ENCODE measurements around the gene PAPPA2.

Gene PAPPA2

DNA sequence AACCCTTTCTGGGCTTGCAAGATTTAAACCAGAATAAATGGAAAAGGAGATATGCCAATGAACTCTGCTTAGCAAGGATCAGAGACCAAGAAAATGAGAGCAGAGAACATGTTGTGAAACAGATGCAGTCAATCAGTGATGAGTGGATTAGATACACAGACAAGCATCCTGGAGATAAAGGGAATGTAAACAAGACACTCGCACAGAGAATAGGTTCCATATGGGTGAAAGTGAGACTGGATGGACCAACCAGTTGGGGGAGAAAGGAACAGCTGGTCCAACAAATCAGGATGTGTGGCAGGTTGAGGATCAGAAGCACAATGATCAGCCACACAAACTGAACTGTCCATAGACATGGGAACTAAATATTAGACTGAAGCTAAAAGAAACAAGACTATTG, 363.3 kb downstream of the PAPPA2 start:
- no peak for DNase-seq

- DNase-seq, result no peak
Observed at GRCh38 chr1:176829261-176829660, 366.3 kb downstream of the PAPPA2 start.

- DNase-seq, result no peak
Observed at GRCh38 chr1:176831150-176831549, 368.2 kb downstream of the PAPPA2 start.

- DNase-seq, result no peak
Observed at GRCh38 chr1:176837708-176838107, 374.7 kb downstream of the PAPPA2 start.

GRCh38 chr1:176838276-176838995, 375.5 kb downstream of the PAPPA2 start:
- DNase-seq, result no peak

DNA sequence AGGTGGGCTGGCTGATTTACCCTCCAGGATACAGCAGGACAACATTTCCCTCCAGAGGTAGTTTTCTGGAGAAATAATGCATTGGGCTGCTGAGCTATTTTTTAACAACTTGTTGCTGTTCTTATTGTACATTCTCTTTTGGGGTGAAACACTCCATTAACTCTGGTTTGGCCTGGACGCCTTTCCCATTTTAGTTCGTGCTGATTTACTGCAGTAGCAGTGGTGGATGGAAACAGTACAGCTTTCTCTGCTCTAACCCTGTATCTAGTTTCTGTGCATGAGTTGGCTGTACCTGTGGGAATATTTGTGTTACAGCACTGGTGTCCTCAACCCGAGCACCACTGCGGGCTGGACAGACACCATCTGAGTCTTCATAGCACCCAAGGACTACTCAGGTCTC, 376.2 kb downstream of the PAPPA2 start:
- DNase-seq, result no peak

GRCh38 chr1:176841238-176841637, 378.3 kb downstream of the PAPPA2 start:
- DNase-seq, result no peak

DNA sequence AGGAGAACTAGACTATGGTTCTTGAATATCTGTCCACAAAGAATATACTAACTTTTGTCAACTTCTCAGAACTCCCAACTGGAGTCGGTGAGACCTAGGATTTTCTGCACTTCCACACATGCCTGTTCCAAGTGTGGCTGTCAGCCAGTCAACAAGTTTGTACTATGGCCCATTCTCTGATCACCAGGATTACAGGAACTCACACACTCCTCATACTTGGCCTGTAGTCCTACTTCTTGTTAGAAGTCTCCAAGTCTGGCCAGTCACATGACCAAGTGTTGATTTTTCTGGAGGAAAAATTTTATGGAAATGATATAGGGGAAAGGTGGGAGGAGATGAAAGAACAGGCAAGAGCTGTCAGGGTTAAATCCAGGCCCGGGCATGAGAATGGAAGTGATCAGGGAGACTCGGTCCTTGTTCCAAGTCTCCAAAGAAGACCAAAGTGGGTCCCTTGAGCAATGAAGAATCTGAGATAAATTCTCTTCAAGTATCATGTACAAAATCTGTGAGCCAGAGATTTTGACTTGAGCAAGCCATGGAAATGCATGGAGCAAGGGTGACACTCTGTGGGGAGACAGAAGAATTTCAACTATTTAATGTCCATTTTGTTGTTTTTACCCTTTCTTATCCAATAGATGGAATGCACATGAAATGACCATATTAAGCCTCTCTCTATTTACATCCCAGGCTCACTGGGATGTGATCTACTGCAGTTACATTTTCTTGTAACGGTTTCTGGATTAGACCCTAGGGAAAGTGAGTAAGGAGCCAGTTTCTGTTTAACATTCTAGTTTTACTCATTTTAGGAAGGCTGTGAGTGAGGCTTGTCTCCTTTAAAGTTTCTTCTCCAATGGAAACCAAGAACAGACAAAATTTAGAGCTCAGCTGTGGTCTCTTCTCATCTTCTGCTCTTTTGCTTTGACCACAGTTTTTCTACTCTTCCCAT, 380.6 kb downstream of the PAPPA2 start:
- no peak for DNase-seq

GRCh38 chr1:176847052-176847451, 384.1 kb downstream of the PAPPA2 start:
- no peak for DNase-seq

DNA sequence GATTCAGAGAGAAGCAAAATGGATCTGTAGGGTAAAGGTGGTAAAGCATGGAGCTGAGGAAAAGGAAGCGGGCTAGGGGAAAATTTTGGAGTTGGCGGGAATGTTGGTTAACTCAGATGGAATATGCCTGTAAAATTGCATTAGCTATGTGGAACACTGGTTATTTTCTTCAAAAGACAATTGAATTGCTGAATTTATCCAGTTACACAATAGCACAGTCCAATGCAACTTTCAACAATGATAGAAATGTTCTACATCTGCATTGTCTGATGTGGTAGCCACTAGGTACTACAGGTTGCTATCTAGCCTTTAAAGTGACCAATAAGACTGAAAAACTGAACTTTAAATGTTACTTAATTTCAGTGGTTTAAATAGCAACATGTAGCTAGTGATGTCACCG, 386.3 kb downstream of the PAPPA2 start:
- DNase-seq, result no peak

- DNase-seq, result no peak
Observed at GRCh38 chr1:176850871-176851270, 387.9 kb downstream of the PAPPA2 start.

DNA sequence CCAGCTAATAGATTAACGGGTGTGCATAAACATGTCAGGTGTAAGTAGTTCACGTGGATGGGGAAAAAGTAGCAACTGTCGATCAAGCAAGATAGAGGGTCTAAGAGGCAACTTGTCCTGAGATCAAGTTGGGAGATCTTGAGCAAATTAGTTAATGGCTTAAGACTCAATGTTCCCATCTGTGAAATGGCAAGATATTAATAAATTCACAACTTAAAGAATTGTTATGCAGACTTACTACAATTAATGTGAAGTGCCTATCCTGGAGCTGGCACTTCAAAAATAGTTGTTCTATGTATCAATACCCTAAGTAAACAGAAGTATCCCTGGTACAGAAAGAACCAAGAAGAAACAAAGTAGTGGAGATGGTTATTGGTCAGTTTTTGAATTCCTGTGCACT, 389.1 kb downstream of the PAPPA2 start:
- DNase-seq, result no peak

- DNase-seq, result no peak
Observed at GRCh38 chr1:176853503-176853902, 390.5 kb downstream of the PAPPA2 start.

DNA sequence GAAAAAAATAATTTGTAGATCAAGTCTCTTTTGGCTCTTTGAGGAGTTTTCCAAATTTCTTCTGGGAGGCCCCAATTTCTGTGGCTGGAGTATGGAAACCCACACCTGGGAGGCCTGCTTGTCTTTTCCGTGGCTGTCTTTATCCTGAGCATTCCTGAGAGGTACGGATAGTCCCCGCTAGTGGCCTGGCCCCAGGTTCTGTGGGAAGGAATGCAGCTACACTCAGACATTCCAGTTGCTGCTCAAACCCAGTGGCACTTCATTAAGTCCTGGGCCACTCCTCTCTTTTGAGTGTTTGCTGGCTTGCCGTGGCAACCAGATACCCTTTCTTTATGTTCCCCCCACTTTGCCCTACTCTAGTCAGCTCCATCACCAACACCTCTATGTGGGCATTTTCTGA, 391.1 kb downstream of the PAPPA2 start:
- DNase-seq, result no peak

GRCh38 chr1:176854758-176855745, 392.1 kb downstream of the PAPPA2 start:
- no peak for DNase-seq

DNA sequence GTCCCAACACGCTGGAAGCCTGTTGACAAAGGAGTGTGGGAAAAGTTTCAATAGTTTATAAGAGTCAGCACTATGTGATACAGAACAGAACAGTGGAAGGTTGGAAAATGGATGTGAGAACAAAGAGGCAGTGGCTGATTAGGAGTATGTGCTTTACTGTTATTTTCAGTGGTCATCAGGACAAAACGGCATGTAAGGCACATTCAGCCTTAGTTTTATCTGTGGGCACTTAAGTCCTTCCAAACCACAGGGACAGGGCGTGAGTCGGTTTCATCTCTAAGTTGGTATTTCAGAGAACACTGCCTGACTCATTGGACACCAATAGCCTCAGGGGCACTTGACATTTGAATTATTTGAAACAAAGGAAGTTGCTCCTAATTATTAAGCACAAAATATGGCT, 394.7 kb downstream of the PAPPA2 start:
- DNase-seq, result no peak

DNA sequence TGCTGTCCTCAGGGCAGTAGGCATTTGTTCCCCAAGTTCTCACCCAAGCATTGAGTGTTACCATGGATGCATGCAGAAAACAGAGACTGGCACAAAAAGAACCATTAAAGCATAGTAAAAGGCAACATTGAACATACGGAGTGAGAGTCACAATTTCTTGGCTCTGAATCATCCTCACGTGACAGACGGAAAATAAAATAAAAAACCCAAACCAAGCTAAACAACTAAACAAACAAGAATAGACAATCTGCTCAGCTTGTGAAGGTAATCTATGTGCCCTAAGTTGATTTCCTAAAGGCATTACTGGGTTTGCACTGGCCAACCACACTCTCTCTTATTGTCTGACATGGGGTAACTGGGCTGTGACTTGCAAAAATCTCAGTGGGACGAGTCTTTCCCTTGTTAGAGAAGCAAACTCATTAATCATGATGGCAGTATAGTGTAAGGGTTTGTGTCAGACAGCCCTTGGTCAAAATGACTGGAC, 395.5 kb downstream of the PAPPA2 start:
- DNase-seq, result no peak

GRCh38 chr1:176863613-176864012, 400.6 kb downstream of the PAPPA2 start:
- no peak for DNase-seq

DNA sequence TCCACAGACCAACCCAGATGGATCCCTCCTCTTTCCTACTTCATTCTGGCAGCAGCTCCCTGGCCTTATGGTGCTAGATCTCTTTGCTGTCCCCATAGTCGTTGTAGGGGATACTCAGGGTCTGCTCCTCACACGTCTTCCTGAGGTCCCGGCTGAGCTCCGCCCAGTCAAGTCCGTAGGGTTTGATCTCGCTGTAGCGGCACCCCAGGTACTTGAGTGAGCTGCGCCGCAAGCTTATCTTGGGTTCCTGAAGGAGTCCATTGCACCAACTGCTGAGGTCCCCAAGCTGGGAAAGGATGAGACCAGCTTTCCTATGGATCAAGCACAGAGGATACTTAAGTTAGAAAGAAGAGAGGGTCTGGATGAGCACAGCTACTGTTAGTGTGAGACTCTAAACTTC, 401.2 kb downstream of the PAPPA2 start:
- no peak for DNase-seq

- no peak for DNase-seq
Observed at GRCh38 chr1:176866011-176866714, 403.2 kb downstream of the PAPPA2 start.

DNA sequence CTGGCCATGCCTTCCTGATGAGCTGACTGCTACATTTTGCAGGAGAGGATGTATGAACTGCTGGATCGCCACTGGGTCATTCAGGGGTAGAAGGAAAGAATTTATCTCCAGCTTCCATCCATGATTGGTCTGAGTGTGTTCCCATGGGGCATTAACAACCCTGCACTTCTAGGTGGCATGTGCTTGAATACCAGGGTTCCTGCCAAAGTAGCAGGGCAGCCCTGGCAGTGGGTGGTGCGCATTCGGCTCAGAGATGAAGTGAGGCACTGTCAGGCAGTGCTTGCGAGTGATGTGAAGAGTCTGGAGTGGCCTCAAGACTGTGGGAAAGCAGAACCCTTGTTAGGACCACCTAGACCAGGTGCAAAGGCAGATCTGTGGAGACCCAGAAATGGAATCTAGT, 406.6 kb downstream of the PAPPA2 start:
- no peak for DNase-seq

- no peak for DNase-seq
Observed at GRCh38 chr1:176876966-176877515, 414.1 kb downstream of the PAPPA2 start.
